GM12878 (cell line): ENCODE data around the gene PRPSAP2. TPM values are rescaled to one million over a fixed set of nuclear protein-coding genes. Genes with fewer than 3 reads are reported as not detected.

Experiments
- ATAC-seq: fragments of 200-7000 bp; cut with Tn5 transposase; 3 replicates; pipeline ENCODE4 v1.9.1; 2020; ENCODE audit warnings: mild to moderate bottlenecking, moderate library complexity
- BruUV-seq: library from RNA; stranded (reverse); fragments of 400-500 nt; replicated peaks from 2 replicates; lab custom pipeline; 2021; lab: Mats Ljungman, UMichigan
- CTCF ChIA-PET: fragments of 300-600 bp; sonication (Branson Sonifier 250); formaldehyde crosslinking; extraction: SDS; loops from one replicate; lab custom pipeline; 2021; ENCODE audit warnings: inconsistent platforms; lab: Yijun Ruan, JAX
- POLR2A ChIA-PET: fragments of 350-600 bp; formaldehyde crosslinking; extraction: SDS; loops from one replicate; lab custom pipeline; 2021; ENCODE audit warnings: inconsistent platforms; lab: Charles Lee
- RAD21 ChIA-PET: fragments of 300-600 bp; sonication (Branson Sonifier 250); formaldehyde crosslinking; loops from one replicate; lab custom pipeline; 2023; ENCODE audit warnings: antibody characterized with exemption; ENCODE audit not compliant: unreplicated experiment; lab: Charles Lee
- SMC1A ChIA-PET: fragments of 300-600 bp; sonication (Branson Sonifier 250); formaldehyde crosslinking; loops from one replicate; lab custom pipeline; 2023; ENCODE audit not compliant: unreplicated experiment, uncharacterized antibody; lab: Charles Lee
- DNase-seq: peaks from one replicate; pipeline ENCODE4 v3.0.0-alpha.2; 2011; ENCODE audit warnings: low read depth, low spot score
- FAIRE-seq: peaks from 3 replicates; lab custom pipeline; 2011; peaks lifted over from hg19 to GRCh38; lab: Jason Lieb, UNC
- H2AFZ ChIP-seq: 2 replicates; pipeline ENCODE4 v1.6.0; 2011; ENCODE audit warnings: low read depth, low read length, control low read depth; ENCODE audit not compliant: control insufficient read depth
- H3K27ac ChIP-seq: 2 replicates; pipeline ENCODE4 v1.5.1; 2011; ENCODE audit warnings: control low read depth; ENCODE audit not compliant: control insufficient read depth, insufficient read depth
- H3K27me3 ChIP-seq, 2 experiments: replicated peaks in 1 of 2; 2 replicates each; pipeline versions ENCODE4 v1.6.0 to v1.6.1; 2011; ENCODE audit warnings: low read length in 1 of 2; ENCODE audit not compliant: control insufficient read depth in 2 of 2, insufficient read depth in 2 of 2
- H3K36me3 ChIP-seq, 2 experiments: 2 replicates each; pipeline ENCODE4 v1.5.1; 2011; ENCODE audit warnings: low read length in 1 of 2; ENCODE audit not compliant: control insufficient read depth in 2 of 2, insufficient read depth in 2 of 2
- H3K4me1 ChIP-seq: 2 replicates; pipeline ENCODE4 v1.6.1; 2011; ENCODE audit warnings: mild to moderate bottlenecking, low read length, moderate library complexity, mixed read lengths; ENCODE audit not compliant: control insufficient read depth, insufficient read depth
- H3K4me2 ChIP-seq: 2 replicates; pipeline ENCODE4 v1.6.0; 2011; ENCODE audit warnings: control low read depth; ENCODE audit not compliant: control insufficient read depth, insufficient read depth
- H3K4me3 ChIP-seq: fragments of 200-600 bp; sonication (generic); 2 replicates; pipeline ENCODE4 v1.5.1; 2016
- H3K79me2 ChIP-seq: 2 replicates; pipeline ENCODE4 v1.6.0; 2011; ENCODE audit warnings: low read length; ENCODE audit not compliant: control insufficient read depth, insufficient read depth
- H3K9ac ChIP-seq: 2 replicates; pipeline ENCODE4 v1.8.0; 2011; ENCODE audit warnings: low read length, control low read depth, mixed read lengths; ENCODE audit not compliant: control insufficient read depth, insufficient read depth
- H3K9me3 ChIP-seq: replicated peaks from 3 replicates; pipeline ENCODE4 v1.5.1; 2011; ENCODE audit warnings: mild to moderate bottlenecking, low read length; ENCODE audit not compliant: control insufficient read depth, insufficient read depth
- H4K20me1 ChIP-seq: 2 replicates; pipeline ENCODE4 v1.6.0; 2011; ENCODE audit not compliant: control insufficient read depth, insufficient read depth
- CHD4 ChIP-seq: fragments of 200-600 bp; sonication (generic); IDR thresholded peaks from 2 replicates; pipeline ENCODE4 v1.6.1; 2016; ENCODE audit warnings: mild to moderate bottlenecking
- FOXK2 ChIP-seq: fragments of 450-650 bp; IDR thresholded peaks from 2 replicates; pipeline ENCODE4 v1.6.1; 2017; ENCODE audit warnings: mild to moderate bottlenecking, moderate library complexity
- FOXM1 ChIP-seq: IDR thresholded peaks from 2 replicates; pipeline ENCODE4 v1.6.1; 2012; ENCODE audit warnings: low read depth, mild to moderate bottlenecking, inconsistent platforms, low read length, moderate library complexity
- KAT2A ChIP-seq: conservative IDR thresholded peaks from 2 replicates; pipeline ENCODE4 v1.6.1; 2011; ENCODE audit warnings: low read depth, low read length; ENCODE audit not compliant: control insufficient read depth
- MTA3 ChIP-seq: IDR thresholded peaks from 2 replicates; pipeline ENCODE4 v1.6.1; 2012; ENCODE audit warnings: low read length, inconsistent platforms, borderline replicate concordance
- NR2C1 ChIP-seq: fragments of 450-650 bp; IDR thresholded peaks from 2 replicates; pipeline ENCODE4 v1.6.1; 2017; ENCODE audit warnings: antibody characterized with exemption, mild to moderate bottlenecking, moderate library complexity
- PAX5 ChIP-seq: IDR thresholded peaks from 2 replicates; pipeline ENCODE4 v1.6.1; 2011; ENCODE audit warnings: low read depth, low read length, borderline replicate concordance
- POU2F2 ChIP-seq: IDR thresholded peaks from 3 replicates; pipeline ENCODE4 v1.6.1; 2011; ENCODE audit warnings: low read depth, mild to moderate bottlenecking, low read length, borderline replicate concordance
- SIX5 ChIP-seq: IDR thresholded peaks from 2 replicates; pipeline ENCODE4 v1.6.1; 2011; ENCODE audit warnings: mild to moderate bottlenecking, low read depth, low read length, moderate library complexity; ENCODE audit not compliant: severe bottlenecking
- SRF ChIP-seq, 2 experiments: IDR thresholded peaks; 2 replicates each; pipeline ENCODE4 v1.6.1; 2011; ENCODE audit warnings: low read depth in 2 of 2, low read length in 2 of 2, mild to moderate bottlenecking in 1 of 2, moderate library complexity in 1 of 2
- SUPT20H ChIP-seq: IDR thresholded peaks from 2 replicates; pipeline ENCODE4 v1.6.1; 2011; ENCODE audit warnings: low read depth, mild to moderate bottlenecking, low read length, moderate library complexity, borderline replicate concordance; ENCODE audit not compliant: control insufficient read depth
- YY1 ChIP-seq: IDR thresholded peaks from 2 replicates; pipeline ENCODE4 v1.6.1; 2011; ENCODE audit warnings: low read depth, mild to moderate bottlenecking, low read length
- WGBS: methylation state at CpG from one replicate; pipeline ENCODE4 v1.1.6; 2016; ENCODE audit warnings: low lambda C conversion rate; ENCODE audit not compliant: insufficient replicate concordance, insufficient coverage; ENCODE audit errors: missing lambda C conversion rate; 5-methylcytosine and 5-hydroxymethylcytosine counted together
- in situ Hi-C: fragments of 300-500 bp; cut with MboI; formaldehyde crosslinking; loops from 9 replicates; pipeline ENCODE4 v1.14.3; 2018; ENCODE audit warnings: mixed read lengths
- intact Hi-C: fragments of 100-400 bp; cut with micrococcal nuclease; formaldehyde crosslinking; loops from one replicate; pipeline ENCODE4 v1.14.2; 2022; ENCODE audit not compliant: unreplicated experiment
- polyA plus RNA-seq, 11 experiments: library from polyadenylated mRNA; depleted of rRNA in 4 of 11; unstranded in 6 of 11; stranded (reverse) in 5 of 11; fragments of >200 nt; fragmentation: Nextera tagmentation in 4 of 11; fragmentation: Illumina TruSeq in 1 of 11; extraction: Ambion mirVana in 4 of 11; extraction: Trizol in 1 of 11; gene quantifications; 1 replicate in 1 of 11; 2 replicates in 10 of 11; pipeline versions ENCODE4 v1.2.1 to v1.2.3, GENCODE V29; 2011 to 2016; ENCODE audit warnings: inconsistent platforms in 2 of 11, missing spikeins in 2 of 11, low read depth in 1 of 11
- total RNA-seq, 4 experiments: library from RNA; depleted of rRNA in 3 of 4; stranded (reverse); fragments of >200 nt in 3 of 4; fragmentation: Illumina TruSeq in 1 of 4; extraction: Trizol in 1 of 4; gene quantifications; 2 replicates each; pipeline versions ENCODE4 v1.2.1 to v1.2.3, GENCODE V29; 2013 to 2021

The PRPSAP2 gene
- total and polyA plus RNA-seq, 10 of the 15 experiments (the other 5 are each of a cell fraction or from before 2014, with no cell fraction given) = 33.2 to 102 (median 83.8) TPM

- intact Hi-C loops = no loop called here
- no peak overlapping the region for H3K27ac ChIP-seq
- H4K20me1 ChIP-seq = no peaks in the 10 kb centered on the region
- no peak overlapping the region for H3K4me3 ChIP-seq
- no peak overlapping the region for H2AFZ ChIP-seq
- in situ Hi-C loops = no loop called here
- ChIA-PET SMC1A (interaction anchor here (1.0 kb wide), 1 partner anchor 61 kb away, joined by 4 read pairs; no protein-coding TSS in a partner anchor), RAD21 (interaction anchor here (0.6 to 1.1 kb wide), 2 partner anchors 46 to 593 kb away, joined by 3 read pairs; partner anchors contain the start of gene FAM83G), CTCF (interaction anchor here (1.5 to 2.4 kb wide), 2 partner anchors 10 to 25 kb away, joined by 5 to 7 read pairs; no protein-coding TSS in a partner anchor), POLR2A (interaction anchor here (0.6 kb wide), 1 partner anchor 1331 kb away, joined by 3 read pairs; no protein-coding TSS in a partner anchor)
- H3K4me1 ChIP-seq = peaks cover 10% of the 10 kb centered on the region
- no peaks in the 10 kb centered on the region for H3K27me3 ChIP-seq
- no peaks in the 10 kb centered on the region for H3K36me3 ChIP-seq
- 63% methylated on average over 22 of the region's 22 CpGs for WGBS
- H3K79me2 ChIP-seq = no peaks in the 10 kb centered on the region
- no peak for DNase-seq
- no peaks in the 10 kb centered on the region for H3K9me3 ChIP-seq
- BruUV-seq = no TSS peak
- FAIRE-seq = no peak
- no peak overlapping the region for H3K9ac ChIP-seq
- H3K4me2 ChIP-seq = no peak overlapping the region
- no peak for ATAC-seq
- TF ChIP-seq FOXK2 = no peak
- no peak for TF ChIP-seq CHD4
- no peak for TF ChIP-seq YY1
- TF ChIP-seq PAX5 = no peak
- no peak for TF ChIP-seq SIX5
- no peak for TF ChIP-seq MTA3
- TF ChIP-seq POU2F2 = no peak
- TF ChIP-seq FOXM1 = no peak
- TF ChIP-seq SRF (IDR thresholded peaks at IDR 0.05; ENCODE audit: low read depth in 2 of 2, low read length in 2 of 2) = no peak
- no peak for TF ChIP-seq NR2C1
- TF ChIP-seq SUPT20H = no peak
- TF ChIP-seq KAT2A = no peak
- TF ChIP-seq, all 136 proteins: peak for 0
Observed at GRCh38 chr17:18959071-18959844, 101.3 kb downstream of the PRPSAP2 start.
